Nephron (organoid): ENCODE data around the gene ANKIB1.

Experiments
- H3K27ac Mint-ChIP-seq, 3 experiments: 2 replicates each; pipeline ENCODE4 v1.8.0; 2020; ENCODE audit warnings: mixed read lengths in 3 of 3, mild to moderate bottlenecking in 2 of 3, moderate library complexity in 1 of 3
- H3K27me3 Mint-ChIP-seq: 2 replicates; pipeline ENCODE4 v1.8.0; 2021; ENCODE audit warnings: low read depth, mild to moderate bottlenecking, moderate library complexity, mixed read lengths
- H3K36me3 Mint-ChIP-seq: 2 replicates; pipeline ENCODE4 v1.8.0; 2020; ENCODE audit warnings: low read depth, mixed read lengths
- H3K4me1 Mint-ChIP-seq: 2 replicates; pipeline ENCODE4 v1.8.0; 2020; ENCODE audit warnings: mixed read lengths
- H3K4me3 Mint-ChIP-seq, 3 experiments: 2 replicates each; pipeline ENCODE4 v1.8.0; 2020; ENCODE audit warnings: mild to moderate bottlenecking in 3 of 3, mixed read lengths in 3 of 3, moderate library complexity in 2 of 3
- H3K9me3 Mint-ChIP-seq: 2 replicates; pipeline ENCODE4 v1.8.0; 2020; ENCODE audit warnings: mixed read lengths
- TF ChIP-seq, protein P1 (sequence below), 3 experiments: fragments of 200-600 bp; sonication (generic); IDR thresholded peaks; one replicate each; pipeline ENCODE4 v1.5.0; 2021; ENCODE audit warnings: antibody characterized with exemption in 3 of 3; ENCODE audit not compliant: unreplicated experiment in 3 of 3

Gene ANKIB1

DNA sequence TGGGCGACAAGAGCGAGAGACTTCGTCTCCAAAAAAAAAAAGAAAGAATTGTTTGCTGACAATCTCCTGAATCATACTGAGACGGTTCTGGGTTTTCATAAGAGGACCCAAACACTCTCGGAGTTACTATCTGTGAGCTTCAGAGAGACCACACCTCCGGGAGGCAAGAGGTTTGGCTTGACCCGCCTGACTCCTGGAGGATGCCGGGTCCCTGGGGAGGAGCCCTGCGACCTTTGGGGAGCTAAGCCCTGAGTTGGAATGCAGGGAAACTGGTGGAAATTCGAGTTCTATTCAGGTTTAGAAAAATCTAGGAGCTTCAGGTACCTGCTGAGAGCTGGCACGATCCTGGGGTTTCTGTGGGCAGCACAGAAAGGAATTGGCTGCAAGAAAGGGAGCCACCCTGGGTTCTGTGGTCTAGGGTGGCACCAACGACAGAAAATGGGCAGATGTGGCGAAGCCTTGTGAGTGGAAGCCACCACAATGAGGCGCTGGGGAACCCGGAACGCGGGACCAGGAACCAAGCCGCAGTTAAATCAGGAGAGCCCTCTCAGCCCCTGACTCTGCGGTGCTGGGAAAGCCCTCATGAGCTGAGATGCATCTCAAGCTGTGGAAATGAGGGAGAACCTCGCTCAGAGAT, 179.7 kb downstream of the ANKIB1 start:
- Mint-ChIP-seq H3K4me1 (peaks cover 24% of the 10 kb centered on the region), H3K27ac (no peak overlapping the region)

DNA sequence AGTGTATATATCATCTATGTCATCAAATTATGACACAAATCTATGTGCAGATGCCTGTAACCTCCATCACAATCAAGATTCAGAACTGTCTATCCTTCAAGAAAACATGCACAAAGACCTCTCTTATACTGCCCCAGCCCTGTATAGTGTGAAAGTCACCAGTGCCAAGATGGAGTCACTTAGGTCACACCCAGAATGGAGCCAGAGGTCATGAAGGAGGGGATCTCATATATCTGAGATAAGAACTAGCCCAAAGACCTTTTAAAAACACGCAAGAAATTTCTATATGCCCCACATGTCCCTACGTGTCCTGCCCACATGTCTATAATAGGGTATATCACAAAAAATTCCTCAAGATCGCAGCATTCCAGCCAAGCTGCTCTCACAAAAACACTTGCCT, 181.4 kb downstream of the ANKIB1 start:
- H3K36me3 Mint-ChIP-seq = no peaks in the 10 kb centered on the region
- H3K4me1 Mint-ChIP-seq = peaks cover 13% of the 10 kb centered on the region
- no peaks in the 10 kb centered on the region for H3K9me3 Mint-ChIP-seq
- no peak overlapping the region for H3K27ac Mint-ChIP-seq
- no peak overlapping the region for H3K4me3 Mint-ChIP-seq
- no peaks in the 10 kb centered on the region for H3K27me3 Mint-ChIP-seq
- TF ChIP-seq, protein P1, sequence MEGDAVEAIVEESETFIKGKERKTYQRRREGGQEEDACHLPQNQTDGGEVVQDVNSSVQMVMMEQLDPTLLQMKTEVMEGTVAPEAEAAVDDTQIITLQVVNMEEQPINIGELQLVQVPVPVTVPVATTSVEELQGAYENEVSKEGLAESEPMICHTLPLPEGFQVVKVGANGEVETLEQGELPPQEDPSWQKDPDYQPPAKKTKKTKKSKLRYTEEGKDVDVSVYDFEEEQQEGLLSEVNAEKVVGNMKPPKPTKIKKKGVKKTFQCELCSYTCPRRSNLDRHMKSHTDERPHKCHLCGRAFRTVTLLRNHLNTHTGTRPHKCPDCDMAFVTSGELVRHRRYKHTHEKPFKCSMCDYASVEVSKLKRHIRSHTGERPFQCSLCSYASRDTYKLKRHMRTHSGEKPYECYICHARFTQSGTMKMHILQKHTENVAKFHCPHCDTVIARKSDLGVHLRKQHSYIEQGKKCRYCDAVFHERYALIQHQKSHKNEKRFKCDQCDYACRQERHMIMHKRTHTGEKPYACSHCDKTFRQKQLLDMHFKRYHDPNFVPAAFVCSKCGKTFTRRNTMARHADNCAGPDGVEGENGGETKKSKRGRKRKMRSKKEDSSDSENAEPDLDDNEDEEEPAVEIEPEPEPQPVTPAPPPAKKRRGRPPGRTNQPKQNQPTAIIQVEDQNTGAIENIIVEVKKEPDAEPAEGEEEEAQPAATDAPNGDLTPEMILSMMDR (IDR thresholded peaks at IDR 0.05; ENCODE audit: unreplicated experiment in 3 of 3) = no peak

More for the DNA sequence above, 179.7 kb downstream of the ANKIB1 start:
- no peaks in the 10 kb centered on the region for H3K27me3 Mint-ChIP-seq
- no peaks in the 10 kb centered on the region for H3K9me3 Mint-ChIP-seq
- H3K4me3 Mint-ChIP-seq = no peak overlapping the region
- TF ChIP-seq, protein P1 (IDR thresholded peaks at IDR 0.05; ENCODE audit: unreplicated experiment in 3 of 3) = no peak
- H3K36me3 Mint-ChIP-seq = no peaks in the 10 kb centered on the region

DNA sequence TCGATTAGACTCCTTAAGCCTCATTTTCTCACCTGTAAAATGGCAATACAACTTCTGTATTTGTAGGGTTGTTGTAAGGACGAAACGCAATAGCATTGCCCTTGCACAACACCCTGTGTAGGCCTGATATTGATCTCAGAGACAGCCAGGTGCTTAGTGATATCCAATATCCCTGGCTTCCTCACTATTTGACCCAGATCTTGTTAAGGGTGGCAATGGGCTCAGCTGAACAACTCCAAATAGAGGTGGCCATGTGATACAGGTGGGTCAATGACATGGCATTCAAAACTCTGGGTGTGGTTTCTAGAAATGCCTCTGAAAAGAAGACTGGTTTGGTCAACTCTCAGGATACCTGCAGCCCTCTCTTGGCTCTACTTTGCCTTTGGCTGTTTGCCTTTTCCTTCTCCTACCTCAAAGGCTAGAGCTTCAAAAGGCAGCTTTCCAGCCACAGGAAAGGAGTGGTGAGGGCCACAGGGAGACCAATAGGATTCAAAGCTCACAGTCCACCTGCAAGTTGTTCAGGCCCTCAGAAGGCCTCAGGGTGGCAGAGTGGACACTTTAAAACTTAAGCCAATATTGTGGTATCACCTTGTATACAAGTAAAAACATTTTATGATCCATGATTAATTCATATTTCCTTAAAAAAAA, 186.6 kb downstream of the ANKIB1 start:
- no peak overlapping the region for H3K4me3 Mint-ChIP-seq
- TF ChIP-seq, protein P1 (IDR thresholded peaks at IDR 0.05; ENCODE audit: unreplicated experiment in 3 of 3) = no peak
- no peaks in the 10 kb centered on the region for H3K36me3 Mint-ChIP-seq
- no peaks in the 10 kb centered on the region for H3K9me3 Mint-ChIP-seq
- H3K4me1 Mint-ChIP-seq = no peaks in the 10 kb centered on the region
- no peak overlapping the region for H3K27ac Mint-ChIP-seq
- no peaks in the 10 kb centered on the region for H3K27me3 Mint-ChIP-seq

DNA sequence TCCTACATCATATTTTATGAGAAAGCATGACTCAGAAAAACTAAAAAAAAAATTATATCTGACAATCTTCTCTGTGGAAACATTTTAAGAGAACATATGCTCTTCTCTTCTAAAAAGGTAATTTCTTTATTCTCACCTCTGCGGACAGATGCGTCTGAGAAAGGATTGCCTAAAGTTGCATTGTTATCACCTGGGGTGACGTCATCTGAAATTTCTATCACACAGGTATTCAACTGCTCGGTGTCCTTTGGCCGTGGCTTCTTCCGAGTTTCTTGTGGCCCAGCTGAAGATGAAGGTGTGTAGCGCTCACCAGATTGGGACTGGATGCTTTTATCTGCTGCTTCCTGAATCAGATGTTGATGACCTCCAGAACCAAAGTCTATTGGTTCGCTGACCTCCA, 187.2 kb downstream of the ANKIB1 start:
- H3K9me3 Mint-ChIP-seq = no peaks in the 10 kb centered on the region
- no peaks in the 10 kb centered on the region for H3K4me1 Mint-ChIP-seq
- no peak overlapping the region for H3K27ac Mint-ChIP-seq
- H3K4me3 Mint-ChIP-seq = no peak overlapping the region
- H3K27me3 Mint-ChIP-seq = no peaks in the 10 kb centered on the region
- TF ChIP-seq, protein P1 (IDR thresholded peaks at IDR 0.05; ENCODE audit: unreplicated experiment in 3 of 3) = no peak
- no peaks in the 10 kb centered on the region for H3K36me3 Mint-ChIP-seq

DNA sequence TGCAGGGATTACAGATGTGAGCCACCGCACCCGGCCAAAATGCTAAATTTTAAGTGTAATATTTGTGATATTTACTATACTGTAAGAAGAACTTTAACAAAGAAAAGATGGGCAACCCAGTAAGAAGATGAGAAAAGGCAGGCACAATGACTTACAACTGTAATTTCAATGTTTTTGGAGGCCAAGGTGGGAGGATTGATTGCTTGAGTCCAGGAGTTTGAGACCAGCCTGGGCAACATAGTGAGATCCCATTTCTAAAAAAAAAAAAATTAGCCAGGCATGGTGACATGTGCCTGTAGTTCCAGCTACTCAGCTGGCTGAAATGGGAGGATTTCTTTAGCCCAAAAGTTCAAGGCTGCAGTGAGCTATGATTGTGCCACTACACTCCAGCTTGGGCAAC, 189.8 kb downstream of the ANKIB1 start:
- Mint-ChIP-seq H3K9me3 (no peaks in the 10 kb centered on the region), H3K4me1 (no peaks in the 10 kb centered on the region), H3K36me3 (no peaks in the 10 kb centered on the region), H3K27ac (no peak overlapping the region), H3K4me3 (no peak overlapping the region), H3K27me3 (no peaks in the 10 kb centered on the region)
- TF ChIP-seq, protein P1 (IDR thresholded peaks at IDR 0.05; ENCODE audit: unreplicated experiment in 3 of 3) = no peak
